Kidney (tissue), 14 donors: ENCODE data around the gene ARL15. TPM values are rescaled to one million over a fixed set of nuclear protein-coding genes. Genes with fewer than 3 reads are reported as not detected.

Source experiments
- DNase-seq, 5 donors: peaks; one replicate each; pipeline ENCODE4 v3.0.0-alpha.2; 2013 to 2020
- FAIRE-seq: peaks from 2 replicates; lab custom pipeline; 2012; peaks lifted over from hg19 to GRCh38; lab: Jason Lieb, UNC
- H3K27ac ChIP-seq, 2 donors: one replicate each; pipeline ENCODE4 v1.7.0; 2013; ENCODE audit warnings: low read depth in 2 of 2, low read length in 2 of 2, inconsistent platforms in 1 of 2
- H3K27me3 ChIP-seq: one replicate; pipeline ENCODE4 v1.7.1; 2013; ENCODE audit warnings: low read length, inconsistent platforms; ENCODE audit not compliant: control insufficient read depth, insufficient read depth
- H3K36me3 ChIP-seq, 3 donors: one replicate each; pipeline versions ENCODE4 v1.7.0 to v1.7.1; 2013; ENCODE audit warnings: low read length in 3 of 3, control low read depth in 1 of 3, inconsistent platforms in 1 of 3; ENCODE audit not compliant: insufficient read depth in 3 of 3, control insufficient read depth in 2 of 3
- H3K4me1 ChIP-seq, 3 donors: one replicate each; pipeline versions ENCODE4 v1.7.0 to v1.7.1; 2013; ENCODE audit warnings: low read length in 3 of 3, inconsistent platforms in 1 of 3, low read depth in 1 of 3; ENCODE audit not compliant: control insufficient read depth in 2 of 3, insufficient read depth in 2 of 3
- H3K4me3 ChIP-seq, 3 donors: one replicate each; pipeline versions ENCODE4 v1.7.0 to v1.8.1; 2013; ENCODE audit warnings: low read length in 3 of 3, control low read depth in 1 of 3, inconsistent platforms in 1 of 3
- H3K9ac ChIP-seq, 3 donors: one replicate each; pipeline versions ENCODE4 v1.7.0 to v1.7.1; 2013; ENCODE audit warnings: low read length in 3 of 3, control low read depth in 1 of 3, inconsistent platforms in 1 of 3
- H3K9me3 ChIP-seq, 3 donors: one replicate each; pipeline versions ENCODE4 v1.7.0 to v1.7.1; 2013; ENCODE audit warnings: low read length in 3 of 3, control low read depth in 1 of 3, inconsistent platforms in 1 of 3; ENCODE audit not compliant: control insufficient read depth in 2 of 3, insufficient read depth in 1 of 3
- CTCF ChIP-seq: IDR thresholded peaks from 3 replicates; pipeline ENCODE4 v1.5.1; 2012; ENCODE audit warnings: mild to moderate bottlenecking, moderate library complexity, borderline replicate concordance; ENCODE audit not compliant: insufficient read depth; ENCODE audit errors: extremely low read depth
- intact Hi-C: fragments of 100-400 bp; cut with DNase I; formaldehyde crosslinking; loops from one replicate; pipeline ENCODE4 v1.11.1; 2022
- polyA plus RNA-seq: library from polyadenylated mRNA; stranded (reverse); fragments of 350-450 nt; fragmentation: Illumina TruSeq; extraction: RNeasy Lipid Tissue Mini Kit (QIAGEN cat#74804); gene quantifications from one replicate; pipeline ENCODE4 v1.2.3, GENCODE V29; 2014; ENCODE audit warnings: low read depth, low replicate concordance; ENCODE audit not compliant: insufficient read depth
- total RNA-seq: library from RNA; stranded (reverse); fragmentation: NEBNext Ultra II Directional; extraction: Animal tissue kit (Norgen Biotek cat#: 25700); gene quantifications from one replicate; pipeline ENCODE4 v1.2.1, GENCODE V29; 2021
- donor health status: control.
- donor health status: control.
- donor health status: control.
- donor health status: control.
- donor health status: control.
- donor health status: DM: yes; HTN: yes; CAD: no.
- donor health status: Normal renal cell carcinoma (clear cell type).

Gene ARL15
- total and polyA plus RNA-seq, 2 donors from 2014 or later: 21.1 to 36.6 TPM

GRCh38 chr5:53948598-53948997 is 361.8 kb downstream of the ARL15 start:
- Histone ChIP-seq H3K9me3 (no peaks in the 10 kb centered on the region), H3K4me3 (no peak overlapping the region), H3K27me3 (no peaks in the 10 kb centered on the region), H3K27ac (no peak overlapping the region), H3K4me1 (no peaks in the 10 kb centered on the region), H3K9ac (no peak overlapping the region), H3K36me3 (no peaks in the 10 kb centered on the region)
- FAIRE-seq: no peak
- DNase-seq: no peak
- no peak for TF ChIP-seq CTCF
- intact Hi-C loops: no loop called here

GRCh38 chr5:53946405-53947100 is 363.8 kb downstream of the ARL15 start:
- no peaks in the 10 kb centered on the region for H3K27me3 ChIP-seq
- H3K9me3 ChIP-seq: no peaks in the 10 kb centered on the region
- no peak for FAIRE-seq
- H3K27ac ChIP-seq: no peak overlapping the region
- H3K4me1 ChIP-seq: no peaks in the 10 kb centered on the region
- no peak for DNase-seq
- H3K9ac ChIP-seq: no peak overlapping the region
- no peaks in the 10 kb centered on the region for H3K36me3 ChIP-seq
- no peak for TF ChIP-seq CTCF
- no peak overlapping the region for H3K4me3 ChIP-seq
- intact Hi-C loops: no loop called here

DNA sequence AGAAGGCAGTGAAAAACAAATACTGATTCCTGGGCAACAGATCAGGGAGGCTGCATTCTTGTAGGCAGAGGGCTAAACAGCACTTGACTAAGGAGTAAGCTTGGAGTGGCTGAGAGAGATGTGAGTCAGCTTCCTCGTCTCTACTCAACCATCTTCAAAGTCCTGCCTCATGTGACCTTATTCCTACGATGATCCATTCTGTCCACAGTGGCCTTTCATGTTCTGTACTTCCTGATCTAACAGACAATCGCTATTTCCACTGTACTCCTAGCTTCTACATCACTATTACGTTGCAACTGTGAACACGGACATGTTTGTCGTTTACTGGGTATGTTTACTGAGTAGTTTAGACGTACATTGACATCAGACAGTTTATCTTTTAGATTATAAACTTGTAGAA is 365.4 kb downstream of the ARL15 start:
- Histone ChIP-seq H3K27me3 (no peaks in the 10 kb centered on the region), H3K9ac (no peak overlapping the region), H3K9me3 (no peaks in the 10 kb centered on the region), H3K27ac (no peak overlapping the region), H3K4me1 (no peaks in the 10 kb centered on the region), H3K36me3 (no peaks in the 10 kb centered on the region), H3K4me3 (no peak overlapping the region)
- intact Hi-C loops: no loop called here
- no peak for TF ChIP-seq CTCF
- DNase-seq (no peak), FAIRE-seq (no peak)

- no peak overlapping the region for H3K9ac ChIP-seq
- no peaks in the 10 kb centered on the region for H3K27me3 ChIP-seq
- H3K9me3 ChIP-seq: no peaks in the 10 kb centered on the region
- no peak overlapping the region for H3K4me3 ChIP-seq
- no peaks in the 10 kb centered on the region for H3K36me3 ChIP-seq
- H3K4me1 ChIP-seq: no peaks in the 10 kb centered on the region
- intact Hi-C loops: no loop called here
- no peak overlapping the region for H3K27ac ChIP-seq
- no peak for TF ChIP-seq CTCF
- FAIRE-seq (no peak), DNase-seq (no peak)
Observed at GRCh38 chr5:53943938-53944337, 366.4 kb downstream of the ARL15 start.
